Adipocyte (in vitro differentiated cells): ENCODE measurements around the gene SIGLEC9.

Experiments
- DNase-seq: peaks from one replicate; pipeline ENCODE4 v3.0.0-alpha.2; 2015; ENCODE audit warnings: low read depth
- H3K27me3 ChIP-seq: replicated peaks from 2 replicates; pipeline ENCODE4 v1.7.0; 2013; ENCODE audit warnings: mild to moderate bottlenecking, low read length, moderate library complexity; ENCODE audit not compliant: control insufficient read depth, insufficient read depth
- H3K36me3 ChIP-seq: 2 replicates; pipeline ENCODE4 v1.7.0; 2013; ENCODE audit warnings: low read length, mild to moderate bottlenecking, moderate library complexity; ENCODE audit not compliant: control insufficient read depth, insufficient read depth, severe bottlenecking
- H3K4me1 ChIP-seq: 2 replicates; pipeline ENCODE4 v1.7.0; 2013; ENCODE audit warnings: mild to moderate bottlenecking, low read length, moderate library complexity; ENCODE audit not compliant: control insufficient read depth, insufficient read depth
- H3K4me3 ChIP-seq: 2 replicates; pipeline ENCODE4 v1.7.0; 2013; ENCODE audit warnings: mild to moderate bottlenecking, low read length, moderate library complexity
- H3K9ac ChIP-seq: 2 replicates; pipeline ENCODE4 v1.7.0; 2013; ENCODE audit warnings: mild to moderate bottlenecking, low read length, moderate library complexity
- H3K9me3 ChIP-seq: 2 replicates; pipeline ENCODE4 v1.7.0; 2013; ENCODE audit warnings: mild to moderate bottlenecking, low read length, moderate library complexity; ENCODE audit not compliant: control insufficient read depth

Gene SIGLEC9

DNA sequence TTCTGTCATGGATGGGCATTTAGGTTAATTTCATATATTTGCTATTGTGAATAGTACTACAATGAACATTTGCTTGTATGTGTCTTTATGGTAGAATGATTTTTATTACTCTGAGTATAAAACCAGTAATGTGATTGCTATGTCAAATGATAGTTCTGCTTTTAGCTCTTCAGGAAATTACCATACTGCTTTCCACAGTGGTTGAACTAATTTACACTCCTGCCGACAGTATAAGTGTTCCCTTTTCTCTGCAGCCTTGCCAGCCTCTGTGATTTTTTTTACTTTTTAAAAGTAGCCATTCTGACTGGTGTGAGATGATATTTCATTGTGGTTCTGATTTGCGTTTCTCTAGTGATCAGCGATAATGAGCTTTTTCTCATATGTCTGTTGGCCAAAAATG, 23.9 kb downstream of the SIGLEC9 start:
- H3K9ac ChIP-seq: no peak overlapping the region
- peaks cover 6% of the 10 kb centered on the region for H3K9me3 ChIP-seq
- no peaks in the 10 kb centered on the region for H3K4me1 ChIP-seq
- peaks cover 19% of the 10 kb centered on the region for H3K27me3 ChIP-seq
- H3K36me3 ChIP-seq: no peaks in the 10 kb centered on the region
- H3K4me3 ChIP-seq: no peak overlapping the region
- no peak for DNase-seq

DNA sequence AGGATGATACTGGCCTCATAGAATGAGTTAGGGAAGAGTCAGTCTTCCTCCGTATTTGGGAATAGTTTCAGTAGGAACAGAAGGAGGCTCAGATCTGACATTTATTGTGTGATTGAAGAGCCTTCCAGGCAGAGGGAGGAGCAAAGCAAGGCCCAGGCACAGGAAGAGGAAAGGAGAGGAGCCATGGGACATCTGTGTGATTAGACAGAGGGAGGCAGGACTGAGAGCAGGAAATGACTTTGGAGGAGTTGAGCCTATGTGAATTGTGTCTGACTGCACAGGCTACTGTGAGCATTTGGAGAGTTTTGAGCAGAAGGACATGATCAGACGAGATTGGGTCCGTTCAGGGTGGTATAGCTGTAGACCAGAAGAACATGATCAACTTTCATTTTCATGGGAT, 25.9 kb downstream of the SIGLEC9 start:
- Histone ChIP-seq H3K4me3 (no peak overlapping the region), H3K4me1 (no peaks in the 10 kb centered on the region), H3K27me3 (peaks cover 19% of the 10 kb centered on the region), H3K36me3 (no peaks in the 10 kb centered on the region), H3K9me3 (peaks cover 6% of the 10 kb centered on the region), H3K9ac (no peak overlapping the region)
- DNase-seq: no peak

DNA sequence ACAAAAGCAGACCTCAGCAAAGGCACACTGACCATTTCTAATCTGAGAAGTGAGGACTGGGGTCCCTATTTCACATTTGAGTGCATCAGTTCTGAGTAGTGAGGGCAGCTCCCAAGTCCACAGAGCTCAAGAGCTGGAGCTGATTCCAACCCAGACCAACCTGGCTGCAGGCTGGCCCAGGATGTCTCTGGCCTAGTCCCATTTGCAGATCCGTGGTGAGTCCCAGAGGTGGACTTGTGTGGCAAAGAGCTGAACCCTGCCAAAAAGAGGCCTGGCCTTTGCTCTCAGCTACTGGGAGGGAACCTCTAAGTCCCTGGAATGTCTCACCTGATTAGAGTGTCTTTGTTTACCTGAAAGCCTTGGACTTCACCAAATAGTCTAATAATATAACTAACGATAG, 32.0 kb downstream of the SIGLEC9 start:
- Histone ChIP-seq H3K9me3 (no peaks in the 10 kb centered on the region), H3K36me3 (no peaks in the 10 kb centered on the region), H3K9ac (no peak overlapping the region), H3K27me3 (peaks cover 52% of the 10 kb centered on the region), H3K4me1 (no peaks in the 10 kb centered on the region), H3K4me3 (no peak overlapping the region)
- DNase-seq: no peak

DNA sequence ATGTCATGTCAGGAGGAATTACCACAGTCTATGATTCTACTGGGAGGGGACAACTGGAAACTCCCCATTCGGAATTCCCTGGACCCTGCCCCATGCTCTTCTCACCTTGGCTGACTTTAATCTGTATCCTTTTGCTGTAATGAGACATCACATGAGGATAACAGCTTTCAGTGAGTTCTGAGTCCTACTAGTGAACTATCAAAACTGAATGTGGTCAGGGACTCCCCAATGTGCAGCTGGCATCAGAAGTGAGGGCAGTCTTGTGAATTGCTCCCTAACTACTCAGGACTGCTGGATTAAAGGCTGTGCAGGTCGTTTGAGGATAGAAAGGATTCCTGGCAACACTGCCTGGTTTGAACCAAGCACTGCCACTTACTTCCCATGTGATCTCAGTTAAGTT, 32.6 kb downstream of the SIGLEC9 start:
- no peaks in the 10 kb centered on the region for H3K4me1 ChIP-seq
- no peak overlapping the region for H3K4me3 ChIP-seq
- no peak overlapping the region for H3K9ac ChIP-seq
- DNase-seq: no peak
- H3K9me3 ChIP-seq: no peaks in the 10 kb centered on the region
- H3K36me3 ChIP-seq: no peaks in the 10 kb centered on the region
- H3K27me3 ChIP-seq: peaks cover 48% of the 10 kb centered on the region

DNA sequence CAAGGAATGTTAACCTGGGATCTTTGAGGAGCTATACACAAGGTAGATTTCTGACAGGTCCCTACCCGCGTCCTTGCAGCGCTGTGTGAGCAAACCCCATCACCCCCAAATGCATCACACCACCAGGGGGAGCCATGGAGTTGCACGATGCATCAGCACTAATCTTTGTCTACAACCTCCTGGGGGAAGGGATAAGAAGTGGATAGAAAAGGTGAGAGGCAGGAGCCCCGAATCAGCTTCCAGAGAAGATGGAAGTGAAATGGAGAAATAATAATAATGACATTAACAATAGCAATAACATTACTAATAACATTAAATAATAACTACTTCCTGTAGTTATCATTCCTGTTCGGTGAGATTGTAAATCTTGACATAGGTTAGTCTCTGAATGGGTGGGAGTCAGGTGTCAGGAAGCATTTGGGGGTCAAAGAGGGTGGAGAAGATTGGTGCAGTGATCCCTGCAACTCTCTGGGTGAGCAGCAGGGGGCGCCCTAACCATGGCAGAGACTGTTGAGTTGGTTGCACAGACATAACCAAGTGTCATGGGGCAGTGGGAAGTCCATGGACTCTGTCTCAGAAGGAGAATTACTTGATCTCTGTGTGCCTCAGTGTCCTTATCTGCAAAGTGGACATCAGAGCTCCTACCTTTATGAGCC, 33.9 kb downstream of the SIGLEC9 start:
- Histone ChIP-seq H3K27me3 (peaks cover 39% of the 10 kb centered on the region), H3K36me3 (no peaks in the 10 kb centered on the region), H3K4me3 (no peak overlapping the region), H3K9ac (no peak overlapping the region), H3K9me3 (no peaks in the 10 kb centered on the region), H3K4me1 (no peaks in the 10 kb centered on the region)
- DNase-seq: peak; percentile 9

DNA sequence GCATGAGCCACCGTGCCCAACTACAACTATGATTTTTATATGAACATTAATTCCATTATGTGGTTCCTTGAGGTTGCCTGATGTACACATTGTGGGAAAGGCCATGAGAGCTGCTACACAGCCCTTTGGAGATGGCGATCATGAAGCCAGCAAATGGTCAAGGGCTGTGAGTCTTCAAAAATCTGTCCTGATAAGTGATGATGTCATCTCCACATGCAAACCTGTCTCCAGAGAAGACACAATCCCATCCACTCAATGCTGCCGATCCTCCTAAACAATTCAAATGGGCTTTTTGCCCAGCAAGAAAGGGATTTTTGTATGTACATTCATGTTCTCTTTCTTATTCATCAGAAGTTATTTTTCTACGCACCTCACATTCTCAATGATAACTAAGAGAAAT, 35.0 kb downstream of the SIGLEC9 start:
- Histone ChIP-seq H3K4me1 (no peaks in the 10 kb centered on the region), H3K4me3 (no peak overlapping the region), H3K9ac (no peak overlapping the region), H3K36me3 (no peaks in the 10 kb centered on the region), H3K9me3 (no peaks in the 10 kb centered on the region), H3K27me3 (peaks cover 36% of the 10 kb centered on the region)
- DNase-seq: no peak

DNA sequence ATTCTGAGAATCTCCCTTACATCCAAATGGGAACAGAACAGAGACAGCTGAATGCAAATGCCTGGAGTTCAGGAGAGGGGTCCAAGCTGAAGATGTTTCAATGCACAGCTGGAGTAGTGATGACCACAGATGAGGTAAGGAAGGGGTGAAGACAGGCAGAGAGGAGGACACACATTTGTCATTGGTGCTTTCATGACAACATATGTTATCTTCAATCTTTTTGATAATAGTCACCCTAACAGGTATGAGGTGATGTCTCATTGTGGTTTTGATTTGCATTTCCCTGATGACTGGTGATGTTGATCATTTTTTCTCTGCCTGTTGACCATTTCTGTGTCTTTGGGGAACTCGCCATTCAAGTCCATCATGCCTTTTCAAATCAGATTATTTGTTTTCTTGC, 36.6 kb downstream of the SIGLEC9 start:
- H3K4me1 ChIP-seq: no peaks in the 10 kb centered on the region
- no peak overlapping the region for H3K4me3 ChIP-seq
- DNase-seq: no peak
- H3K9ac ChIP-seq: no peak overlapping the region
- peaks cover 26% of the 10 kb centered on the region for H3K27me3 ChIP-seq
- H3K36me3 ChIP-seq: no peaks in the 10 kb centered on the region
- H3K9me3 ChIP-seq: no peaks in the 10 kb centered on the region

DNA sequence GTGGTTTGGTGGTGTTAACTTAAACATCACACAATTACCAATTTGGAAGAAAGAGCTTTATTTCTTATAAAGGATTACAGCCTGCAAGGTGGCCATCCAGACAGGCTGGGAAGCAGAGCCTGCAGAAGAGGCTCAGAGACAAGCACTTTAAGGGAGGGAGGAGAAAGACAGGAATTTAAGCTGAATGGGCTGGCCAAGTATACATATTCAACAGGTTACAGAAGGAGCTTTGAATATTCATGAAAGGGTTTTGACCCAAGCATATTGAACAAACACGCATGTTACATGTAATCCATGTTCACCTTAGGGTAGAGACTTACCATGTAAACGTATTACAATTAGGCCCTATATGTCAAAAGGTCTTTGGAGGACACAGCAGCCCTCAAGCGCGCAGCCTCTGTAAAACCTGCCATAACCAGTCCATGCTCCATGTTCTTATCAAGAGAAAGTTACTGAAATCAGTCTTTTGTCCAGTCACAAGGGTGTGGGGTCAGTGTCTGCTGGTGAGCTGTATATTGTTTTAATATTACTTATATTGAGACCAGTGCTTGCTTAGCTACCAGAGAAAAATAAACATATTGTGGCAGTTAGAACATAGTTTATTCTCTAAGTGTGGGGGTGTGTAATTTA, 37.3 kb downstream of the SIGLEC9 start:
- peaks cover 19% of the 10 kb centered on the region for H3K27me3 ChIP-seq
- no peak overlapping the region for H3K9ac ChIP-seq
- no peak for DNase-seq
- H3K36me3 ChIP-seq: no peaks in the 10 kb centered on the region
- H3K4me1 ChIP-seq: no peaks in the 10 kb centered on the region
- no peak overlapping the region for H3K4me3 ChIP-seq
- no peaks in the 10 kb centered on the region for H3K9me3 ChIP-seq

DNA sequence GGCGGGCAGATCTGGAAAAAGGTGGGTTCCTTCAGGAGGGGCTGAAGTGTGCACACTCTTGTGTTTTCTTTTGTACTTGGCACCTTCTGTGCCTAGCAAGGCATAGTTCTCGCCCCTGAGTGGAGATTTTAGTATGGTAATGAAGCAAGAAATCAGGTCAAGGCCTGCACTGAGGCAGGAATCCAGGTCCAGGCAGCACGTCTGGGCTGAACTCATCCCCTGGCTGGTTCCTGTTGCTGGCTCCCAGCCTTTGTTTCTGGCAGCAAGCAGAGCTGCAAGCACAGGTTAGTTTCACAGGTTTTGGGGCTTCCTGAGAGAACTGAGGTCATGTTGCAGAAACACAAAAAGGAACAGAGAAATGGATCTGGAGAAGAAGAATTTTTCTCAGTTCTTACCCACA, 38.6 kb downstream of the SIGLEC9 start:
- no peak for DNase-seq
- H3K4me3 ChIP-seq: no peak overlapping the region

DNA sequence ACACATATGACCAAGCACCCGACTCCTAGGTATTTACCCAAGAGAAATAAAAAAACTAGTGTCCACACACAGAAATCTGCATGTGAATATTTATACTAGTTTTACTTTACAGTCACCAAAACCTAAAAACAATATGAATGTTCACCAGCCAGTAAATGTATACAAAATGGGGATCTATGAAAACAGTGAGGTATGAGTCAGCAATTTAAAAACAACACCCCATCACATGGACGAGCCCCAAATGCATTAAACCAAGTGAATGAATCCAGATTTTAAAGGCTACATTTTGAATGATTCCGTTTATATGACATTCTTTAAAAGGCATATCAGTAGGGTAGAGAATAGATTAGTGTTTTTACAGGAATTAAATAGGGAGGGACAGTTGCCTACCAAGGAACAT, 39.5 kb downstream of the SIGLEC9 start:
- H3K36me3 ChIP-seq: no peaks in the 10 kb centered on the region
- no peak overlapping the region for H3K9ac ChIP-seq
- no peaks in the 10 kb centered on the region for H3K9me3 ChIP-seq
- peaks cover 23% of the 10 kb centered on the region for H3K27me3 ChIP-seq
- no peak overlapping the region for H3K4me3 ChIP-seq
- H3K4me1 ChIP-seq: no peaks in the 10 kb centered on the region
- no peak for DNase-seq

More for the DNA sequence above, 38.6 kb downstream of the SIGLEC9 start:
- Histone ChIP-seq H3K4me1 (no peaks in the 10 kb centered on the region), H3K9me3 (no peaks in the 10 kb centered on the region), H3K36me3 (no peaks in the 10 kb centered on the region), H3K27me3 (peaks cover 20% of the 10 kb centered on the region), H3K9ac (no peak overlapping the region)

DNA sequence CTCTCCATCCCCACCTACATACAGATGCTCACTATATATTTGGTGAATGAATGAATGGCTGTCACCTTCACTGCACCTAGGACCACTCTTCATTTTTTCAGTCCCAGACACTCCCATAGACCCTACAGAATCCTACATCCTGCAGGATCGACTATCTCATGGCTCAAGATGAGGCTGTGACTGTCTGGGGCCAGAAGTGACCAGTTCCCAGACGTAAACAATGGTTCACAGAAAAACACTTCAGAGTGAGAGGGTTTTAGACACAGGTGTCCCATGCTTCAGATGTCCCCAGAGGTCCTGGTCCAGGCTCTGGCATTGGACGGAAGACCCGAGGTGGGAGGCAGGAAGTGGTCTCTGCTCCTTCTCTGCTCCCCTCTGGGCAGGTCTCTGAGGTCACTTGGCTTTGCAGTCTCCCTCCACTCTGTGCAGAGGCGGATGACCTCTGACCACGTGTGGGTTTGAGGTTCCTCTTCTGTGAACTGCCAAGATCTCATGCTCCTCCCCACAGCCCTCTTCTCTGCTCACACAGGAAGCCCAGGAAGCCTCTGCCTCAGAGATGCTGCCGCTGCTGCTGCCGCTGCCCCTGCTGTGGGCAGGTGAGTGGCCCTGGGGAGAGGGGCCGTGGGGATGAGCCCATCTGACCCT, 42.3 kb downstream of the SIGLEC9 start:
- no peak overlapping the region for H3K4me3 ChIP-seq
- H3K36me3 ChIP-seq: no peaks in the 10 kb centered on the region
- DNase-seq: no peak
- H3K9me3 ChIP-seq: no peaks in the 10 kb centered on the region
- no peaks in the 10 kb centered on the region for H3K4me1 ChIP-seq
- H3K9ac ChIP-seq: no peak overlapping the region
- H3K27me3 ChIP-seq: peaks cover 33% of the 10 kb centered on the region
